Sigmoid colon (tissue), 4 donors: ENCODE results near the gene HELZ2.

Source experiments
- POLR2A ChIP-seq, 2 donors: fragments of 450-650 bp; IDR thresholded peaks; one replicate each; pipeline ENCODE4 v1.6.1; 2016; ENCODE audit warnings: antibody characterized with exemption in 2 of 2, mild to moderate bottlenecking in 2 of 2, moderate library complexity in 2 of 2
- POLR2AphosphoS5 ChIP-seq, 4 donors: sonication (generic); formaldehyde crosslinking; IDR thresholded peaks; one replicate each; pipeline ENCODE4 v1.6.1; 2017; ENCODE audit warnings: antibody characterized with exemption in 4 of 4
- TF ChIP-seq, protein P1 (sequence below), 4 experiments: fragments of 450-650 bp in 3 of 4; fragments of 200-600 bp in 1 of 4; IDR thresholded peaks; one replicate each; pipeline ENCODE4 v1.5.1; 2016 to 2019; ENCODE audit warnings: antibody characterized with exemption in 4 of 4, mild to moderate bottlenecking in 3 of 4, moderate library complexity in 2 of 4

DNA sequence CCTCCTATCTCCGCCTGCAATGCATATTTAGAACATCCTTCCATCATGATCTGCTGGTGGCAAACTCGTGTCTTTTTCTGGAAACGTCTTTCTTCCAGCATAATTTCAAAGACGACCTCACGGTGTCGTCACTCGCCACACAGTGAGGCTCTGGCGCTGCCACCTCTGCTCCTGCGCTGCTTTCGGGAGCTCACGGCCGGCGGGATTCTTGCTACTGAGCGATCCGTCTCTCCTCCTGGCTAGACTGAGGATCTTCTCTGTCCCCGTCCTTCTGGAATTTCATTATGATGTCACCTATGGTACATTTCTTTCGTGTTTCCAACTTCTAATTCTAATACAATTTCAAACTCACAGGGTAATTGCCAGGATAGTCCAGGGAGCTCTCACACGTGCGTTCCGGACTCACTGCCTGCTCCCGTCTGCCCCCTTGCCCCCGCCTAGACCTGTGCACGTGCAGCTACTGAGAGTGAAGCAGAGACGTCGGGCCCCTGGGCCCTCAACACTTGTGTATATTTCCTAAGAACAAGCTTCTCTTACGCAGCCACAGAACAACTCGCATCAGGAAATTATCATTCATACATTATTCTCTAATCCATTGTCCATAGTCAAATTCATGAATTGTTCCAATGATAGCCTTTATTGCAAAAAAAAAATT lies 25.5 kb upstream of the HELZ2 start:
- TF ChIP-seq, protein P1, sequence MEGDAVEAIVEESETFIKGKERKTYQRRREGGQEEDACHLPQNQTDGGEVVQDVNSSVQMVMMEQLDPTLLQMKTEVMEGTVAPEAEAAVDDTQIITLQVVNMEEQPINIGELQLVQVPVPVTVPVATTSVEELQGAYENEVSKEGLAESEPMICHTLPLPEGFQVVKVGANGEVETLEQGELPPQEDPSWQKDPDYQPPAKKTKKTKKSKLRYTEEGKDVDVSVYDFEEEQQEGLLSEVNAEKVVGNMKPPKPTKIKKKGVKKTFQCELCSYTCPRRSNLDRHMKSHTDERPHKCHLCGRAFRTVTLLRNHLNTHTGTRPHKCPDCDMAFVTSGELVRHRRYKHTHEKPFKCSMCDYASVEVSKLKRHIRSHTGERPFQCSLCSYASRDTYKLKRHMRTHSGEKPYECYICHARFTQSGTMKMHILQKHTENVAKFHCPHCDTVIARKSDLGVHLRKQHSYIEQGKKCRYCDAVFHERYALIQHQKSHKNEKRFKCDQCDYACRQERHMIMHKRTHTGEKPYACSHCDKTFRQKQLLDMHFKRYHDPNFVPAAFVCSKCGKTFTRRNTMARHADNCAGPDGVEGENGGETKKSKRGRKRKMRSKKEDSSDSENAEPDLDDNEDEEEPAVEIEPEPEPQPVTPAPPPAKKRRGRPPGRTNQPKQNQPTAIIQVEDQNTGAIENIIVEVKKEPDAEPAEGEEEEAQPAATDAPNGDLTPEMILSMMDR (IDR thresholded peaks at IDR 0.05), result no peak
- TF ChIP-seq POLR2A (IDR thresholded peaks at IDR 0.05) (no peak), POLR2AphosphoS5 (IDR thresholded peaks at IDR 0.05) (no peak)
